ENCODE data around the gene RDH16.

RDH16 gene

DNA sequence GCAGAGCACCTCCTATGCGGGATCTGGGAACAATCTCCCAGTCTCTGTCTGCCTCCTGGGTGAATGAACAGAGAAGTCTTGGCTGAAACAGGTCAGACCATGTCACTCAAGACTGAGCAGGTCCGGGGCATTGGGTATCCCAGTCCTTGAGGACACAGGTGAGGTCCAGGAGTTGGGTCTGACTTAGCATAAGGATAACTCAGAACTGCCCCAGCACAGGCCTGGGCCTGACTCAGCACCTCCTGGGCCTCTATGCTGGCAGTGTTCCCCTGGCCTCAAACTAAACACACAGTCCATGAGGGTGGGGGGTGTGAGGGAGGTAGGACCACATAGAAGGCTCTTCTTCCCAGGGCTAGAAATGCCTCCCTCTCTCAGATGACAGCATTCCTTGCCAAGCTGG lies 21.7 kb downstream of the RDH16 start:
- Histone ChIP-seq H3K27ac (no peak overlapping the region), H2AFZ (ENCODE audit: low read depth) (no peak overlapping the region), H3K27me3 (ENCODE audit: insufficient read depth, low read depth) (no peaks in the 10 kb centered on the region), H3K36me3 (ENCODE audit: insufficient read depth) (no peaks in the 10 kb centered on the region), H3K79me2 (ENCODE audit: insufficient read depth, low read depth) (no peaks in the 10 kb centered on the region), H3K4me1 (ENCODE audit: low read depth, poor library complexity, severe bottlenecking) (peaks cover 4% of the 10 kb centered on the region), H4K20me1 (ENCODE audit: insufficient read depth) (no peaks in the 10 kb centered on the region), H3K4me2 (no peak overlapping the region), H3K4me3 (IDR thresholded peaks at IDR 0.05; ENCODE audit: insufficient read depth, low read depth, low read length) (no peak overlapping the region), H3K9ac (no peak overlapping the region)
- TF ChIP-seq, protein P1, sequence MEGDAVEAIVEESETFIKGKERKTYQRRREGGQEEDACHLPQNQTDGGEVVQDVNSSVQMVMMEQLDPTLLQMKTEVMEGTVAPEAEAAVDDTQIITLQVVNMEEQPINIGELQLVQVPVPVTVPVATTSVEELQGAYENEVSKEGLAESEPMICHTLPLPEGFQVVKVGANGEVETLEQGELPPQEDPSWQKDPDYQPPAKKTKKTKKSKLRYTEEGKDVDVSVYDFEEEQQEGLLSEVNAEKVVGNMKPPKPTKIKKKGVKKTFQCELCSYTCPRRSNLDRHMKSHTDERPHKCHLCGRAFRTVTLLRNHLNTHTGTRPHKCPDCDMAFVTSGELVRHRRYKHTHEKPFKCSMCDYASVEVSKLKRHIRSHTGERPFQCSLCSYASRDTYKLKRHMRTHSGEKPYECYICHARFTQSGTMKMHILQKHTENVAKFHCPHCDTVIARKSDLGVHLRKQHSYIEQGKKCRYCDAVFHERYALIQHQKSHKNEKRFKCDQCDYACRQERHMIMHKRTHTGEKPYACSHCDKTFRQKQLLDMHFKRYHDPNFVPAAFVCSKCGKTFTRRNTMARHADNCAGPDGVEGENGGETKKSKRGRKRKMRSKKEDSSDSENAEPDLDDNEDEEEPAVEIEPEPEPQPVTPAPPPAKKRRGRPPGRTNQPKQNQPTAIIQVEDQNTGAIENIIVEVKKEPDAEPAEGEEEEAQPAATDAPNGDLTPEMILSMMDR (conservative IDR thresholded peaks at IDR 0.05; ENCODE audit: low read depth, low read length): no peak

DNA sequence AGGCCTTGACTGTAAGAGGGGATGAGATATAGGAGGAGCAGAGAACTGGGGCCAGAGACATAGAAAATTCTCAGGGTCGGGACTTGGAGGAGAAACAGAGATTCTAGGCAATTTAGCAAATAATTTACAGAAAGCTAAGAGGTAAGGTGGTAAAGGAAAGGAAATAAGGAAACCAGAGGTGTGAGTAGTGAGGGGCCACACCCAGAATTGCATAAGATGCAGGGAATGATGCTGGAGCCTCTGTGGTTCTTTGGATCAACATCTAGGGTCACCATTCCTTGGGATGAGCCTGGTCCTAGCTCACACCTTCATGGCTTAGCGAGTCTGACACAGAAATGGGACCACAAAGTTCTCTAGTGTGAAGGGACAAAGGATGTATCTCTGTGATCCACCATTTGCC lies 22.3 kb downstream of the RDH16 start:
- Histone ChIP-seq H3K36me3 (ENCODE audit: insufficient read depth) (no peaks in the 10 kb centered on the region), H3K4me3 (IDR thresholded peaks at IDR 0.05; ENCODE audit: insufficient read depth, low read depth, low read length) (no peak overlapping the region), H3K4me1 (ENCODE audit: low read depth, poor library complexity, severe bottlenecking) (peaks cover 4% of the 10 kb centered on the region), H3K4me2 (no peak overlapping the region), H4K20me1 (ENCODE audit: insufficient read depth) (no peaks in the 10 kb centered on the region), H3K9ac (no peak overlapping the region), H3K27me3 (ENCODE audit: insufficient read depth, low read depth) (no peaks in the 10 kb centered on the region), H2AFZ (ENCODE audit: low read depth) (no peak overlapping the region), H3K27ac (no peak overlapping the region), H3K79me2 (ENCODE audit: insufficient read depth, low read depth) (no peaks in the 10 kb centered on the region)
- TF ChIP-seq, protein P1 (conservative IDR thresholded peaks at IDR 0.05; ENCODE audit: low read depth, low read length): no peak

DNA sequence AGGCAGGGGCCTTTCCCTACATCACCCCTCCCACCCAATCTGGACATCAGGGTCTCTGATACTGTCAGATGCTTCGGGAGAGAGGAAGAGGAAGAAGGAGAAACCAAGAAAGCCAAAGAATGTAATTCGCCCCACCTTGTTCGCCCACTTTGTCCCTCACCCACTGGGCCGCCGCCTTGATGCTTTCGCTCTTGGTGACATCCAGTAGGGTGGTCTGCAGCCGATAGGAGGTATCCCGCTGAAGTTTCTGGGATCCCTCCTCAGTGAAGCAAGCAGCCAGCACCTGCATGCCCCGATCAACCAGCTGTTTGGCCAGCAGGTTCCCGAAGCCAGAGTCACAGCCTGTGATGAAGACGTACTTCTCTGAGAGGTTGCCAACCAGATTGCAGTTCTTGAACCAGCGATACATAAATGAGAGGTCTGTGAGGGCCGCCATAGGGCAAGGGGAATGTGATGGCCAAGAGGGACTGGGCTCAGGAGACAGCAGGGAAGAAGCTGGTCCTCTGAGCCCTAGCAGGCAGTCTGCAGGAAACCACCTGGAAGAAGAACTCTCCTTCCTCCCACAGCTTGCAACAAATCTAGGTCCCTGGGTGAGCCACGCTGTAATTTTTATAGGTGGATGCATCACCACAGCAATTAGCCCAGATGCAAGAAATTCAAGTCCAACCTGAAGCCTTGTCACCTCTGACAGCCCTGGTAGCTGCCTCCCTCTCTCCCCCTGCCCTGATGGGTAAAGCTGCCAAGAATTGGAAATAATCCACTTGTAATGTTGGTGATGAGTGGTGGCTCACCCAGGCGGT lies 23.4 kb downstream of the RDH16 start, which contains the start of gene SDR9C7:
Gene SDR9C7, minus strand, starts transcription at position 583 of the 800 bp plus-strand sequence. Its CDS starts 147 bp downstream, at position 436.
- no peak within 1 kb of the TSS for H3K4me2 ChIP-seq
- H4K20me1 ChIP-seq (ENCODE audit: insufficient read depth): no peaks in the 10 kb centered on the region
- no peak within 1 kb of the TSS for H3K9ac ChIP-seq
- H3K4me3 ChIP-seq (IDR thresholded peaks at IDR 0.05; ENCODE audit: insufficient read depth, low read depth, low read length): no peak within 1 kb of the TSS
- H3K79me2 ChIP-seq (ENCODE audit: insufficient read depth, low read depth): no peaks in the 10 kb centered on the region
- no peaks in the 10 kb centered on the region for H3K27me3 ChIP-seq (ENCODE audit: insufficient read depth, low read depth)
- H3K27ac ChIP-seq: no peak within 1 kb of the TSS
- no peaks in the 10 kb centered on the region for H3K36me3 ChIP-seq (ENCODE audit: insufficient read depth)
- TF ChIP-seq, protein P1 (conservative IDR thresholded peaks at IDR 0.05; ENCODE audit: low read depth, low read length): no peak
- no peak within 1 kb of the TSS for H2AFZ ChIP-seq (ENCODE audit: low read depth)
- H3K4me1 ChIP-seq (ENCODE audit: low read depth, poor library complexity, severe bottlenecking): peaks cover 4% of the 10 kb centered on the region

DNA sequence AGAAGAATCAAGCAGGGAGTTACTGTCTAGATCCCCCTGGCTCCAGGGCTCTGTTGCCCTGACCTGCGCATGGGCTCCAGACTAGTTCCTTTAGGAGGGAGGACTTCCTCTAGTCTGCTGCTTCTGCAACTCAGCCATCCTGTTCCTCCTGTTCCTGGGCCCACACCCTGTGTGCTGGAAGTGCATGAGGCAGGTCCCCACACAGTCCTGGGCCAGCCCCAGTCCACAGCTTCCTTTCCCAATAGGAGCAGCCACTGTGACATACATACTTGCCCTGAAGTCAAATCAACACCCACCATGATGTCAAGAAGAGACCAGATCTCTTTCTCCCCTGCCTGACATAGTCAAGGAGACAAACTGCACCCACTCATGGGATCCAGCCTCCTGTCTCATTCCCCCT lies 24.5 kb downstream of the RDH16 start:
- no peak overlapping the region for H3K27ac ChIP-seq
- no peaks in the 10 kb centered on the region for H3K36me3 ChIP-seq (ENCODE audit: insufficient read depth)

More for the DNA sequence above, 24.5 kb downstream of the RDH16 start:
- Histone ChIP-seq H4K20me1 (ENCODE audit: insufficient read depth) (no peaks in the 10 kb centered on the region), H3K9ac (no peak overlapping the region), H3K27me3 (ENCODE audit: insufficient read depth, low read depth) (no peaks in the 10 kb centered on the region), H3K4me1 (ENCODE audit: low read depth, poor library complexity, severe bottlenecking) (peaks cover 4% of the 10 kb centered on the region), H2AFZ (ENCODE audit: low read depth) (no peak overlapping the region), H3K4me2 (no peak overlapping the region), H3K79me2 (ENCODE audit: insufficient read depth, low read depth) (no peaks in the 10 kb centered on the region), H3K4me3 (IDR thresholded peaks at IDR 0.05; ENCODE audit: insufficient read depth, low read depth, low read length) (no peak overlapping the region)
- TF ChIP-seq, protein P1 (conservative IDR thresholded peaks at IDR 0.05; ENCODE audit: low read depth, low read length): no peak
